ENCODE data around the gene RANBP1.

DNA sequence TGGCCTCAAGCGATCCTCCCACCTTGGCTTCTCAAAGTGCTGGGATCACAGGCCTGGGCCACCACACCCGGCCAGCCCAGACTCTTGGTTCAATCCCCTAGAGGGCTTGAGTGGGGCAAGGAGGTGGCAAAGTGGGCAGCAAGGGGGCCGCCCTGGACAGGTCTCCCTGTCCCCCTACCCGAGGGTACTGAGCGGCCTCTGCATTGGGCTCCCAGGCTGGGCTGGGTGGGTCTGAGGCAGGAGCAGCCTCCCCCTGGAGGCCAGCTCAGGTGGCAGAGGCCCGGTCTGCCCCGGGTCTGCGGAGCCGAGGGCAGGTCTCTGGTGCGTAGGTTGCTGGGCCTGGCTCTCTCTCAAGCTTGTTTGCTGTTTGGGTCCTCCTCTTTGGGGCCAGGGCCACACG, 57.3 kb downstream of the RANBP1 start:
- TF ChIP-seq, protein P1, sequence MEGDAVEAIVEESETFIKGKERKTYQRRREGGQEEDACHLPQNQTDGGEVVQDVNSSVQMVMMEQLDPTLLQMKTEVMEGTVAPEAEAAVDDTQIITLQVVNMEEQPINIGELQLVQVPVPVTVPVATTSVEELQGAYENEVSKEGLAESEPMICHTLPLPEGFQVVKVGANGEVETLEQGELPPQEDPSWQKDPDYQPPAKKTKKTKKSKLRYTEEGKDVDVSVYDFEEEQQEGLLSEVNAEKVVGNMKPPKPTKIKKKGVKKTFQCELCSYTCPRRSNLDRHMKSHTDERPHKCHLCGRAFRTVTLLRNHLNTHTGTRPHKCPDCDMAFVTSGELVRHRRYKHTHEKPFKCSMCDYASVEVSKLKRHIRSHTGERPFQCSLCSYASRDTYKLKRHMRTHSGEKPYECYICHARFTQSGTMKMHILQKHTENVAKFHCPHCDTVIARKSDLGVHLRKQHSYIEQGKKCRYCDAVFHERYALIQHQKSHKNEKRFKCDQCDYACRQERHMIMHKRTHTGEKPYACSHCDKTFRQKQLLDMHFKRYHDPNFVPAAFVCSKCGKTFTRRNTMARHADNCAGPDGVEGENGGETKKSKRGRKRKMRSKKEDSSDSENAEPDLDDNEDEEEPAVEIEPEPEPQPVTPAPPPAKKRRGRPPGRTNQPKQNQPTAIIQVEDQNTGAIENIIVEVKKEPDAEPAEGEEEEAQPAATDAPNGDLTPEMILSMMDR (IDR thresholded peaks at IDR 0.05) = no peak
- TF ChIP-seq POLR2A (IDR thresholded peaks at IDR 0.05) (no peak), POLR2AphosphoS5 (IDR thresholded peaks at IDR 0.05; ENCODE audit: insufficient read depth in 1 of 2, low read depth in 1 of 2) (no peak)

Data from vagina (tissue), 2 donors.